HG03521 (cell line): ENCODE measurements around the gene USP36.
"Not testable (repeated sequence)": the region's sequence is repeated elsewhere in the genome, so short reads cannot be mapped to it uniquely, and the experiment has no call there.

Experiments used
- ATAC-seq: cut with Tn5 transposase; IDR thresholded peaks from one replicate; pipeline ENCODE4 v1.9.1; 2021; ENCODE audit warnings: mild to moderate bottlenecking, moderate library complexity; ENCODE audit not compliant: unreplicated experiment

USP36 gene

DNA sequence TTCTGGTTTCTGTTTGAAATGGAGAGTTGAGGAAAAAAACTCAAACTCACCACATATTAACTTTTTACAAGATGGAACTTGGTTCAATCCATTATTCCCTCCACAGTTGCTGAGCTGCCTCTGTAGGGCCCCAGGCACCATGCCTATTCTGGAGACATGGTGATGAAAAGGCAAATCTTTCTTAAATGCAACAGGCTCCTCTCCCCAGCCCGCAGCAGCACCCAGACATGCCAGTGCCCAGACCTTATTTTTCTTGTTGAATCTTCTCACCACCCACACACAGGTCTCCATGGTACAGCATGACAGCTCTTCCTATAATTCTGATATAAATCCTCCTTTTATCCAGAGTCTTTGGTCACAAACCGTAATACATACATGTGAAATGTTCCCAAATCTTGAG lies 66.2 kb downstream of the USP36 start:
- ATAC-seq = no peak

DNA sequence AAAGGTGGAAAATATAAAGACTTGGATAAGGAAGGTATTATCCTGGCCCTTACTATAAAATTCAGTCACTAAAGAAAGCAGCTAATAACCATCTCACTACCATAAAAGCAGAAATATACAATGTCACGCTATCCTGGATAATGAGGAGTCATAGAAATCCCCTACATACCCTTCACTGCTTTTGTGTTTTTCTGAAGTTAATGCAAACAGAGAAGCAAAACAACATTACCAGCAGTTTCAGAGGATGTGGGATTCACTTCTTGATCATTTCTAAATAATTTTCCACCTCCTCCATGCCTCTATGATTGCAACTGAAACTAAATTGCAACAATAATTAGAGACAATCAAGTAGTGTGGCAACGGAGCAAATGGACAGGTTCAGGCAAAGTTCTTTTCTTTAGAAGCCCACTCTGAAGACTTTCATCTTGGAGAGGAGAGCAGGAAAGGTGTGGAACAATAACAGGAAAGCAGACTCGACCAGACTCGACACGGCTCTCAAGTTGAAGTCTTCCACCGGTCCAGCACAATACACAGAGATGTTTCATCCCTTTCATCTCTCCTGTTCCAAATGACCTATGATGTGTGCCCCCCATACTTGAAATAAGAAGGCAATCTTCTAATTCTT lies 68.7 kb downstream of the USP36 start:
- no peak for ATAC-seq

DNA sequence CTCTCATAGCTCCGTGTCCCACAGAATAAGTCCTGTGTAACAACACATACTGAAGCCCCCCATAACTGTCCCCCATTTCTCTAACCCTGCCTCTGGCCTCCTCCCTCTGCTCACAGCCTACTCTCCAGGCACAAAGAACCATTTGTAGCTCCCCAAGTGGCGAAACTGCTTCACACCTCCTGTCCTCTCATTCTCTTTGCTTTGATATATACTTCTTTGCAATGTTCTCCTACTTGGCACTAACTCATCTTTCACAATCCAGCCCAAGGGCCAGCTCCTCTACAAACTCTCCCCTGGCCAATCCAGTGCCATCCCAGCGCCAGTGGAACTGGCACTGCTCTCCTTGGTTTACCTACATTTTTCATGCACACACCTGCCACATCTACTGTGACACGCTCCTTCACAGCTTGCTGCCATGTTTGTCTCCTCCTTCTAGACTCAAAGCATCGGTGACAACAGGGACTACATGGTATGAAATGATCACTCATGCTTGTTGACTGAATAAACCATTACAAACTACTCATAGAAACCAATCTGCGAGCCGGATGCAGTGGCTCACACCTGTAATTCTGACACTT lies 71.3 kb downstream of the USP36 start:
- no peak for ATAC-seq

DNA sequence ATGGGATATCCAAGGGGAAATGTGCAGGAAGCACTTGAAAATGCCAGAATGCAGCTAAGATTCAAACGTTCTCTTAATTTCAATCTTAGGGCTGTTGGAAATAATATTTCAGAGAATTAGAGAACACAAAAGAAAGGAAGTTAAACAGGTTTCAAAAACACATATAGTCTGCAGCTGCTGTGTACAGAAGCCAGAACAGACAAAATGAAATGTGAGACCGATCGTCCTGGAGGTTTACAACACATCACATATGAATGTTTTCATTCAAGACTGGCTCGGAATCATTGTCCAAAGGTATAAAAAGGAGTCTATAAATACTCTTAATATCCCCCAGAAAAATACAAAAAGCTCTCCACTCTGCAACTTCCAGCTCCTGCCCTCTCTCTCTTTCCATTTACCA lies 72.8 kb downstream of the USP36 start:
- no peak for ATAC-seq

DNA sequence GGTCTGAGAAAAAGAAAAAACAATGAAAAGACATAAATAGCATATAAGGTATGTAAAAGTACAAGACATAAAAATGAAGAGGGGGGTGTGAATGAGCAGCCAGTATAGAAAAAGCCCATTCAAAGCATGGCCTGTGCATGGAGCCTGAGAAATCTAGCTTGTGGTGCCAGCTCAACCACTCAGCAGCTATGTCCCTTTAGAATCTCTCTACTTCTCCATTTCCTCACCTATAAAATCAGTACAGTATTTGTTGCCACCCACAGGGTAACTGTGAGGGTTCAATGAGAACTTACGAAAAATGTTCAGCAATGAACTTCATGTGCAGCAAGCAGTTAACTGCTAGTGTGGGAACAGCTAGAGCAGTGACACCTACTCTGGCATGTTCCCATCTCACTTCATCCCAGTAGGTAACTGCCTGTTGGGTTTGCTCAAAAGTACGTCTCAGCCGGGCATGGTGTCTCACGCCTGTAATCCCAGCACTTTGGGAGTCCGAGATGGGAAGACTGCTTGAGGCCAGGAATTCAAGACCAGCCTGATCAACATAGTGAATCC lies 73.8 kb downstream of the USP36 start:
- no peak for ATAC-seq

DNA sequence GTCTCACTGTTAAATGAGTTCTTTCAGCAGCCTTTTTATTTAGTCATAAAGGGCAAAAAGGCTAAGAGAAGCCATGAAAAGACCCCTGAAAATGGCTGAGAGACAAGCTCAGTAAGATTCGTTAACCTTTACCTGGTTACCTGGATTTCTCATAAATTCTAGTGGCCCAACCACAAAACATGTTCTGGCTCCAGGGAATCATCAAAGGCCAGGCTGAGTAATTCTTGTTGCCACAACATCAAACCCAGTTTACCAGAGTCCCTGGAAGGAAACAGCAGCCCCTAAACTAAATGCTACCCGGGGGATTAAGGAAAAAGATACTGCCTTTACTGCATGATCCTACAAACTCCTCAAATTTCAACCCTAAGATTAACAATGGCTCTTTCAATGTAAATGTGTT lies 74.4 kb downstream of the USP36 start:
- ATAC-seq = no peak

DNA sequence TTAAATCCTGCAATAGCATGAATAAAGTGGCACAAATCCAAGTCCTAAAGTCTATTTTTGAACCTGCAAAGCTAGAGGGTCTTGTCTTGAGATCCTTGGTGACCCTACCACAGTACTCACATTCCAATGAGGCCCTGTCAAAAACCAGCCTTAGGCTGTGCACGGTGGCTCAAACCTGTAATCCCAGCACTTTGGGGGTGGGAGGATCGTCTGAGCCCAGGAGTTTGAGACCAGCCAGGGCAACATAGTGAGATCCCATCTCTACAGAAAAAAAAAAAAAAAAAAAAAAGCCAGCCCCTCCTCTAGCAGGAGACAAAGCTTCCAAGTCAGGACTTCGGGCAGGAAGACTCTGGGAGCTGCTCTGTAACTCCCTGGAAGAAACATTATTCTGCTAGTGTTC lies 74.8 kb downstream of the USP36 start:
- no peak for ATAC-seq

DNA sequence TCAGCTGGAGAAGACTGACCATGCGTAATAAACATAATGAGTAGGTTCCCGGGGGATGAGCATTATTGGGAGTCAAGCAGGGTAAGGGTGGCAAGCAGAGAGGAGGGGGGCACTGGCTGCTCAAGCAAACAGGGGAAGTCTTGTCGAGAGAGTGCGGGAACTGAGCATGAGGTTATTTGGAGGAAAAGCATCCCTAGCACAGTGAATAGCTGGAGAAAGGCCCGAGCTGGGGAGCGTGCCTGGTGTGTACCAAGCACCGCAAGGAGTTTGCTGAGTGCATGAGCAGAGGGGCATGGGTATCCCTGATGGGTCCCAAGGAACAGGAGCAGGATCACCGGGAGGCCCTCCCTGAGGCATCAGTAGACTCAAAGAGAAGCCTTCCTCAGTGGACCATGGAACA lies 75.7 kb downstream of the USP36 start:
- ATAC-seq = no peak

DNA sequence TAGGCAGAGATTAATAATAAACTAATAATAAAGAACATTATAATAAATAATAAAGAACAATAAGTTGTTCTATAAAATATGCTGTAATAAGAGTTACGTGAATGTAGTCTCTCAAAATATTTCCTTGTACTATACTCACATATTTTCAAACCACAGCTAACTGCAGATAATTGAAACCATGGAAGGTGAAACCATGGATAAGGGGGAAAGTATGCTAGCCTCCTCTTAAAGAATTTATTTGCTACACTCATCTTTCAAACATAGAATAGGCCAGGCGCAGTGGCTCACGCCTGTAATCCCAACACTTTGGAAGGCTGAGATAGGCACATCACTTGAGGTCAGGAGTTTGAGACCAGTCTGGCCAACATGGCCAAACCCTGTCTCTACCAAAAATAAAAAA lies 77.1 kb downstream of the USP36 start:
- no peak for ATAC-seq

DNA sequence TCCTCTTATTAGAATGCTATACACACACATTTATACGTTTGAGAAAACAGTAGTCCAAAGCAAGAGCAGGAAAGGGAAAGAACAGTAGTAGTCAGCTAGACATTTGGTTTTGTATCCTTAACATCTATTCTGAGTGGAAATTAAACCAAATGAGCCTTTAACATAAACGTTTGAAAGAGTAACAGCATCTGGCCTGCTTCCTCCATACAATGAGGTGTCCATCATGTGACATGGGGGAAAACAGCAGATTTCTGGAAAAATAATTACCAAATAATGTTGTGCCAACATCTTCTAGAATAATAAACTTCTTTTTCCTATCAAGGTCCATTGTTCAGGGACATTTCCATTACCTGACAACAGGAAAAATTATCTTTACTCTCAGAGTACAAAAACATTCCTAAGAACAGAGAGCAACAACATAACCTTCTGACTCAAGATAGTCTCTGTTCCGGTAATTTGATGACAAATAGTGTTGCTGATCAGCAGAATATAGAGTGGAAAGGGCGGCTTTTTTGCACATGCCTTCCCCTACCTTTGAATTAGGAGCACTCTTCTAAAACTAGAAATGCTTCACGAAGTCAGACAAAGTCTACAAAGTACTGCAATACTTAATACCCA lies 78.7 kb downstream of the USP36 start:
- no peak for ATAC-seq

DNA sequence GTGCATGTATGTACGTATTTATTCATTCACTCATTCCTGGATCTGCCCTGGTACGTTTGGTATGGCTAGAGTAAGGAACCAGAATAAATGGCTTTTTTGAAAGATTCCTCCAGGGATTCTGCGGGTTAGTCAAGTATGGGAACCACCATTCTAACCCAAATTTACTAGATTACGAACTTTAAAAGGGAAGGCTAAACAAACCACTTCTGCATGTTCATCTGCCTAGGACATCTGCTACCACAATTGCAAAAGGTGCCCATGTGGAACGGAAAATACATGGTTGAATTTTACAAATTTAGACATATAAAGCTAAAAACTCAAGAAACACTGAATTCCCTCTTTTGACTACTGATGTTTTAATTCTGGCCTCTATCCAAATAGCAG lies 80.7 kb downstream of the USP36 start:
- ATAC-seq = no peak

DNA sequence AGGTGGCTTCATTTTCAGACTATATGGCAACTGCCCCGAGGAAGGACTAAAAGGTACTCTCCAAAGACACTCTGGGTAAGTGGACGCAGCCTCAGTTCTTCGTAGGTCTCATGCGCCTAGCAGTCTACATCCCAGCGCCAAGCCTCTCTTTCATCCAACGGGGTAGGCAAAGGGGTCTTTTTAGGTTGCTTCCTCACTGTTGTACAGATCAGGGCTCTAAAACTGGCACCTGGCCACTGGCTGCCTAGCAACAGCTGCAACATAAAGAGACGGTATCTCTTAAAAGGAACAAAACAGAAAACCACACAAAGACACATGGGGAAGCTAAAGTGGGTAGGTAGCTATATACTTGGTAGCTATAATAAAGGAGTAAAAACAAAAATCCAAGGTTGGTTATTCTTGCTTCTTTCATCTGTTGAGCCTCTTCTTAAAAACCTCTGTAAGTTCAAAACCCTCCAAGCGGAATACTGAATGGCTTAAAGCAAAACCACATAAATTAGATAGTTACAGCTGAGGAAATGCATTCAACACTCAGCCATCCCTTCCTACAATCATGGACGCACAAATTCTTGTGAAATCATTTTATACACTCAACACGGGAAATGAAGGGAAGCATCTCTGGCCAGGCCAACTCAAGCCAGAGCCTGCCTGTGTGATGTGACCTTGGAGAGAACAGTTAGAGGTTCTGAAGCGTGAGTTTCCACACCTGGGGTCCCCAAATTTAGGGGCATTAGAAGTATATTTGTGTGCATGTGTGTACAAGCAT lies 81.2 kb downstream of the USP36 start:
- peak; percentile 69 for ATAC-seq

DNA sequence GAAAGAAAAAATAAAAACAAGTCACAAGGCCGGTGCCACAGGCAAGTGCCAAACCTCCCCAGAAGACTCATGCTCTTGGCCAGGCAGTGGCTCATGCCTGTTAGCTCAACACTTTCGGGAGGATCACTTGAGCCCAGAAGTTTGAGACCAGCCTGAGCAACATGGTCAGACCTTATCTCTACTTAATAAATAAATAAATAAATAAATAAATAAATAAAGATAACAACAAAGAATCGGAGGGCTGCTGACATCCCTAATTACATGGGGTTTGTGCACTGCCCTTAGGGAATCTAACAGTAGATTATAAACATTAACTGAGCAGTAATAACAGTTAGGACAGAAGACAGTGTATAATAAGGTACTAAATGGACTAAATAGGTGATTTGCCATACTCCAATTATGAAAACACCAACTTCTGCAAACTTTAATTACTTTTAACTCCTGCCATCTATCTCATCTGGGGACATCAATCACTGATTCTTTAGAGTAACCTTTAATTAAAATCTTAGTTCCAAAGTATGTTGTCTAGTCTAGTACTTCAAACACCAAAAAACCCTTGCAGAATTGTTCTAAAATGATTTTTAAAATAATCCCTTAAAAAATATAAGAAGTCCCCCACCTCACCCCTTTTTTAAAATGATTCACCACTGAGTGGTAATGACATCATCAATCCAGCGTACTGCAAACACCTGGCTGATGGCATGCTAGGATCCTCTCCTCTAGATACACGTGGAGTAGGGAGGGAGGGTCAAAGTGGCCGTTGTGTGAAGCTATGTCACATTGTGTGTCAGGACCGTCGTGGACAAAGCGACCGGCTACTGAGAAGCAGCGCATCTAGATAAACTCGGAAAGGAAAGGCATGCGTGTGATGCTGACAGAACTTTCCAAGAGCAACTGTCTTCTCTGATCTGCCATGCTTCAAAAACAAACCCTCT lies 87.0 kb downstream of the USP36 start:
- ATAC-seq = no peak

DNA sequence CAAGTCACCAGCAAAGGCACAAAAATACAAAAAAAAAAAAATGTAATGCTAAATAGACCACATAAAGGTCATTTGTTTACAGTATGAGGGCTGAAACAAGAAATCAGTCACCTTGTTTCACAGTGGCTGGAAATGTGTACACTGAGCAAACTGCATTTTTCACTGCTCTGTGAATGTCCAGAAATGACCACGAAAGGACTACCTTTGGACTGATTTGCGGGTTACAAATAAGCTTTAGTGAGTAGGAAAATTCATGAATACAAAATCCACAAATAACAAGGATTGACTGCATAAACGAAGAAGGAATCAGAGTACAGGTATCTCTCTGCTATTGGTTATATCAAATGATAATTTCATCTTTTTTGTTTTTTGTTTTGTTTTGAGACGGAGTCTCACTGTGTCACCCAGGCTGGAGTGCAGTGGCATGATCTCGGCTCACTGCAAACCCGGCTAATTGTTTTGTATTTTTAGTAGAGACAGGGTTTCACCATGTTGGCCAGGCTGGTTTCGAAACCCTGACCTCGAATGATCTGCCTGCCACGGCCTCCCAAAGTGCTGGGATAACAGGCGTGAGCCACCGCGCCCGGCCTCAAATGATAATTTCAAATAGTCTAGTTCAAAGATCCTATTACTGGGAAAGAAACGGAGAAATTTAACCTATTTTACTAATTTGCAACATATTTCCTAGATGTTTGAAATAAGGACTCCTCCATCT lies 89.0 kb downstream of the USP36 start:
- no peak for ATAC-seq

DNA sequence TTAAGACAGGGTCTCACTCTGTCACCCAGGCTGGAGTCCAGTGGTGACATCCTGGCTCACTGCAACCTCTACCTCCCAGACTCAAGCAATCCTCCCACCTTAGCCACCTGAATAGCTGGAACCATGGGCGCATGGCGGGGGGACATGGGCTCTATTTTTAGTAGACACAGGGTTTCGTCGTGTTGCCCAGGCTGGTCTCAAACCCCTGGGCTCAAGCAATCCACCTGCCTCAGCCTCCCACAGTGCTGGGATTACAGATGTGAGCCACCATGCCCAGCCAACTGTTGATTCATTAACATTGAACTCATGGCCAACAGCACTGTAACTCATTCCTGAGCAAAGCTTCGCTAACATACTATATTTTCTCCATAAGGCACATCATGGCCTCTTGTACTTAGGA lies 89.6 kb downstream of the USP36 start:
- ATAC-seq = not testable (repeated sequence)

DNA sequence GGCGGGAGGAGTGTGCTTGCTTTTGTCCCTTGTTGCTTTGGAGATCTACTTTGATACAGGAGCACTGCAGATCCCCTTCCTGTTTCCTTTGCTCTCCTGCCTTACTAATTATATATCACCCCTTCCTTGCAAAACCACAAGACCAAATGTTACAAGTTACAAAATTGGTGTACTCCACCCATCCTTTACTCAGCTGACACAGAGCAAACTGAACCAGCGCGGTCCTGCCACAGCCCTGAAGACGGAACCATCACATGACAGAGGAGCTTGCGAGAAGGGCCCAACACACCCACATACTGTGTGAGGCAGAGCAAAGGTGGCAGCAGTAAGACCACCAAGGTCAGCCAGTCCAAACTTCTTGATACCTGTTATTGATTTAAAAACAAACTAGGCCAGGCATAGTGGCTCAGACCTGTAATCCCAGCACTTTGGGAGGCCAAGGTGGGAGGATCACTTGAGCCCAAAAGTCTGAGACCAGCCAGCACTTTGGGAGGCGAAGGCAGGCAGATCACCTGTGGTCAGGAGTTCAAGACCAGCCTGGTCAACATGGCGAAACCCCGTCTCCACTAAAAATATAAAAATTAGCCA lies 91.8 kb downstream of the USP36 start:
- ATAC-seq = no peak

DNA sequence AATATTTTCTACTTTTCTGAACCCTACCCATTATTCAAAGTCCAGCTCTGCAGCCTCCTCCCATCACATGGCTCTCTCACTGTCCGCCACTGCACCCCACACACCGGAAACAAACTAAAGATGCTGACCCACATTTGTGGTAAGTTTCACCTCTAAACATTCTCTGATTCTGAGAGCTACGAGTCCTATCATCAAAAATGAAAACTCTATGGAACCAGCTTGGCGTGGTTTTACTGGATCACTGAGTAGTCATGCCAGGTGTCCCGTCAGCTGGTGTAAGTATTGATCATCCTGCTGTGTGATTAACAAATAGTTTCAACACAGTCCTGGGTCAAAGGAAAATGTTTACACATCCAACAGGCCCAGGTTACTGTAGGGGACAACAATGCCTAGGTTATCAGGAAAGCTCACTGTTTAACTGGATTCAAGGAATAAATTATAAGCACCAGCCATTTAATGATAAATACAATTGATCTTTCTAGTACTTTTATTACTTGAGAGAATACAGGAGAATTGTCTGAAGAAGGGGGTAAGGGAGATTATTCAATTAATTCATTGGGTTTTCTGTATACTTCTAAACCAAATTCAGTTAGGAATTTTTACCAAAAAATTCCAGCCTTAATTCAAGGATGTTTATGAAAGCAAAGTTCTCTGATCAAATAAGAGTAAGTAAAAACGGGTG lies 92.4 kb downstream of the USP36 start:
- no peak for ATAC-seq

DNA sequence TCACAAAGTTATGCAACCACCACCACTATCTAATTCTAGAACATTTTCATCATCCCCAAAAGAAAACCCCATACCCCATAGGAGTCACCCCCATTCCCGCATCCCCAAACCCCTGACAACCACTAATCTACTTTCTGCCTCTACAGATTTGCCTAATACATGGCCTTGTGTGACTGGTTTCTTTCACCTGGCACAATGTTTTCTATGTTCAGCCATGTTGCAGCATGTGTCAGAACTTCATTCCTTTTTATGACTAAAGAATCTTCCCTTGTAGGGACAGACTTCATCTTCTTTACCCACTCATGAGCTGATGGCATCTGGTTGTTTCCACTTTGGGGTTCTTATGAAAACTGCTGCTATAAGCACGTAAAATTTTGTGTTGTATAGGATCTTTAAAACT lies 93.1 kb downstream of the USP36 start:
- ATAC-seq = no peak

DNA sequence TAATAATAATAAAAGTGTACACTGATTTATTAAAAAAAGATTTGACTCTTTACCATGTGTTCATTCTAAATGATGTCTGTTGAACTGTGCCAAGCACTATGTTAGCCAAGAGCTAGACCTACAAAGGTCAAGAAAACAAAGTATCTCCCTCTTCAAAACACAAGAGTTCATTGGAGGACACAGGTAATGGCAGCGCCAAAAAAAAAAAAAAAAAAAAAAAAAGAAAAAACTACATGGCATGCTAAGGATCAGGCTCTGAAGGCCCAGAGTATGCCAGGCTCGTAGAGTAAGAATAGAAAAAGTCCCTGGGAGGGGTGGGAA lies 93.7 kb downstream of the USP36 start:
- ATAC-seq = no peak
